B cell (primary cell): ENCODE measurements around the gene CCNI.

ENCODE experiments used
- EZH2 ChIP-seq: IDR thresholded peaks from 2 replicates; pipeline ENCODE4 v1.6.1; 2012; ENCODE audit warnings: borderline replicate concordance, low read depth, mild to moderate bottlenecking, moderate library complexity, low read length; ENCODE audit not compliant: insufficient read depth, poor library complexity, severe bottlenecking
- TF ChIP-seq, protein P1 (sequence below): fragments of 200-600 bp; IDR thresholded peaks from one replicate; pipeline ENCODE4 v1.8.0; 2022; ENCODE audit warnings: antibody characterized with exemption, mild to moderate bottlenecking

DNA sequence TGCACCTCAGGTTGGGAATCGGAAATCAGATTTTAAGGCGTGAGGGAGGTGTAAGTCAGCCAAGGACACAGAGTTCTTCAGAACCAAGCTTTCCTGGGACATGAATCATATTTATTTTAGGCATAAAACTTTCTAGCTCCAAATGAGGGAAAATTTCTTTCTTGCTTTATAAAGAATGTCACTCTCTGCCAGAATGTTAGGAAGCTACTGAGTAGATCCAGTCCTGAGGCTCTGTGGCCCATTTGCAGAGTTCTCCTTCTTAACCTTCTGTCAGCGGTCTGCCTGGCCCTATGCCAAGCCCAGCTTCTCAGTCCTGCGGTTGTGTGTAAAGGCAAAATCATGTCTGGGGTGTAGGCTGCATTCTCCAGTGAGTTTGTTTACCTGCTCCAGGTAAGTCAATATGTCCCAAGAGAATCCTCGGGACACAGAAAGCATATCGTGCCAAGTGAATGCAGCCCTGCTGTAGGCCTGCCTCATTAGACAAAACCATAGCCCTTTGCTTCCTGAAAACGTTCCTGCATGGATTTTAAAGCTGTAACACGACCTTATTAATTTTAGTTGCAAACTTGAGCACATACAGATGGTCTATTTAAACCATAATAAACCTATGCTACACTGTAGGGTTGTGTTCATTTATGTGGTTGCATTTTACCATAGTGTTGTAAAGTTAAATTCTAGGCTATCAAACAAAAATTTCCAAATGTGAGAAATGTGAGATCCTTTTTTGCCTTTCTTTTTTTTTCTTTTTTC is 29.2 kb upstream of the CCNI start:
- TF ChIP-seq, protein P1, sequence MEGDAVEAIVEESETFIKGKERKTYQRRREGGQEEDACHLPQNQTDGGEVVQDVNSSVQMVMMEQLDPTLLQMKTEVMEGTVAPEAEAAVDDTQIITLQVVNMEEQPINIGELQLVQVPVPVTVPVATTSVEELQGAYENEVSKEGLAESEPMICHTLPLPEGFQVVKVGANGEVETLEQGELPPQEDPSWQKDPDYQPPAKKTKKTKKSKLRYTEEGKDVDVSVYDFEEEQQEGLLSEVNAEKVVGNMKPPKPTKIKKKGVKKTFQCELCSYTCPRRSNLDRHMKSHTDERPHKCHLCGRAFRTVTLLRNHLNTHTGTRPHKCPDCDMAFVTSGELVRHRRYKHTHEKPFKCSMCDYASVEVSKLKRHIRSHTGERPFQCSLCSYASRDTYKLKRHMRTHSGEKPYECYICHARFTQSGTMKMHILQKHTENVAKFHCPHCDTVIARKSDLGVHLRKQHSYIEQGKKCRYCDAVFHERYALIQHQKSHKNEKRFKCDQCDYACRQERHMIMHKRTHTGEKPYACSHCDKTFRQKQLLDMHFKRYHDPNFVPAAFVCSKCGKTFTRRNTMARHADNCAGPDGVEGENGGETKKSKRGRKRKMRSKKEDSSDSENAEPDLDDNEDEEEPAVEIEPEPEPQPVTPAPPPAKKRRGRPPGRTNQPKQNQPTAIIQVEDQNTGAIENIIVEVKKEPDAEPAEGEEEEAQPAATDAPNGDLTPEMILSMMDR, result no peak
- TF ChIP-seq EZH2, result no peak
